BLaER1 treated with 17β-estradiol and CSF1 and Interleukin-3, amounts not matched to agents 10 nM and 100 nM (cell line): ENCODE measurements around the gene FBXW8.
A peak's percentile ranks its signal among the peaks of the same experiment; 100 is the strongest.

ENCODE experiments used
- H3K27ac ChIP-seq, 11 experiments: shearing (Covaris generic); formaldehyde crosslinking; 2 replicates each; pipeline ENCODE4 v1.8.1; 2022
- H3K27me3 ChIP-seq, 11 experiments: shearing (Covaris generic); formaldehyde crosslinking; 2 replicates each; pipeline ENCODE4 v1.8.1; 2022
- H3K36me3 ChIP-seq, 11 experiments: shearing (Covaris generic); formaldehyde crosslinking; 2 replicates each; pipeline ENCODE4 v1.8.1; 2022
- H3K4me1 ChIP-seq, 10 experiments: shearing (Covaris generic); formaldehyde crosslinking; 2 replicates each; pipeline ENCODE4 v1.8.1; 2022
- H3K4me2 ChIP-seq, 11 experiments: shearing (Covaris generic); formaldehyde crosslinking; 2 replicates each; pipeline ENCODE4 v1.8.1; 2022
- H3K4me3 ChIP-seq, 10 experiments: shearing (Covaris generic); formaldehyde crosslinking; 2 replicates each; pipeline ENCODE4 v1.8.1; 2022
- H3K9ac ChIP-seq, 11 experiments: shearing (Covaris generic); formaldehyde crosslinking; 2 replicates each; pipeline ENCODE4 v1.8.1; 2022
- H3K9me3 ChIP-seq, 11 experiments: shearing (Covaris generic); formaldehyde crosslinking; replicated peaks in 1 of 11; 2 replicates each; pipeline ENCODE4 v1.8.1; 2022
- H4K20me1 ChIP-seq, 11 experiments: shearing (Covaris generic); formaldehyde crosslinking; 2 replicates each; pipeline ENCODE4 v1.8.1; 2022
- Cebpa-rat ChIP-seq, 11 experiments: shearing (Covaris generic); IDR thresholded peaks; 2 replicates each; pipeline ENCODE4 v1.8.1; 2022

FBXW8 gene

DNA sequence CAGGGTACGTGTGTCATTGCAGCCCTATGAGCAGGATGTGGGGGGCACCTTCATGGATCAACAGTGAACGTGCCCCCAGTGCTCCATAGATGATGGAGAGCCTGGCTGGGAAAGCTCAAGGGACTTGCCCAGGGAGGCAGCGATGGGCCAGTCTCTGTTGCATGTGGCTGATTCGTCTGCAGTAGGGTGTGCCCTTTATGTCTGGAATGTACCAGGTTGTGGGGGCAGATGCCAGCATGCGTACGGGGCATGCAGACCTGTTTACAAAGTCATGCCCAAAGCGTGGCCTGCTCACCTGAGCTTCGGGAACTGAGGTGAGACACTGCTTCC is 116.1 kb downstream of the FBXW8 start:
- no peak overlapping the region for H3K4me3 ChIP-seq
- no peak overlapping the region for H3K9ac ChIP-seq
- H3K4me2 ChIP-seq = no peak overlapping the region
- peaks cover 0 to under 1% (median 0%) of the 10 kb centered on the region in 11 experiments; a peak in 2 of 22 replicates for H3K27me3 ChIP-seq
- H3K27ac ChIP-seq = peak overlapping the region in 1 of 11 experiments; percentile 59; a peak in 3 of 22 replicates
- H3K36me3 ChIP-seq = peaks cover 66 to 94% (median 82%) of the 10 kb centered on the region in 11 experiments
- peaks cover 5 to 17% (median 13%) of the 10 kb centered on the region in 10 experiments; a peak in 17 of 20 replicates for H3K4me1 ChIP-seq
- peaks cover 0 to 17% (median 0%) of the 10 kb centered on the region in 11 experiments; a peak in 3 of 22 replicates for H4K20me1 ChIP-seq
- TF ChIP-seq Cebpa-rat (IDR thresholded peaks at IDR 0.05) = no peak
- no peaks in the 10 kb centered on the region for H3K9me3 ChIP-seq

- Histone ChIP-seq H3K36me3 (peaks cover 66 to 89% (median 76%) of the 10 kb centered on the region in 11 experiments), H3K9ac (no peak overlapping the region), H3K27ac (peak overlapping the region in 1 of 11 experiments; percentile 10; a peak in 2 of 22 replicates), H3K27me3 (peaks cover 0 to 7% (median 0%) of the 10 kb centered on the region in 11 experiments; a peak in 8 of 22 replicates), H3K4me2 (no peak overlapping the region), H4K20me1 (peaks cover 0 to 12% (median 0%) of the 10 kb centered on the region in 11 experiments; a peak in 3 of 22 replicates), H3K4me1 (peaks cover 5 to 23% (median 19%) of the 10 kb centered on the region in 10 experiments; a peak in 19 of 20 replicates), H3K9me3 (no peaks in the 10 kb centered on the region), H3K4me3 (no peak overlapping the region)
- no peak for TF ChIP-seq Cebpa-rat (IDR thresholded peaks at IDR 0.05)
Observed at GRCh38 chr12:117027251-117028086, 116.7 kb downstream of the FBXW8 start.

- TF ChIP-seq Cebpa-rat (IDR thresholded peaks at IDR 0.05) = no peak
- Histone ChIP-seq H3K4me2 (no peak overlapping the region), H4K20me1 (peaks cover 0 to 10% (median 0%) of the 10 kb centered on the region in 11 experiments; a peak in 3 of 22 replicates), H3K9me3 (no peaks in the 10 kb centered on the region), H3K27ac (peak overlapping the region in 2 of 11 experiments; percentile 9 to 24; a peak in 1 of 22 replicates), H3K4me1 (peaks cover 13 to 31% (median 26%) of the 10 kb centered on the region in 10 experiments), H3K27me3 (peaks cover 4 to 15% (median 7%) of the 10 kb centered on the region in 11 experiments; a peak in 20 of 22 replicates), H3K36me3 (peaks cover 60 to 81% (median 69%) of the 10 kb centered on the region in 11 experiments), H3K4me3 (no peak overlapping the region), H3K9ac (no peak overlapping the region)
Observed at GRCh38 chr12:117028254-117028653, 117.5 kb downstream of the FBXW8 start.

DNA sequence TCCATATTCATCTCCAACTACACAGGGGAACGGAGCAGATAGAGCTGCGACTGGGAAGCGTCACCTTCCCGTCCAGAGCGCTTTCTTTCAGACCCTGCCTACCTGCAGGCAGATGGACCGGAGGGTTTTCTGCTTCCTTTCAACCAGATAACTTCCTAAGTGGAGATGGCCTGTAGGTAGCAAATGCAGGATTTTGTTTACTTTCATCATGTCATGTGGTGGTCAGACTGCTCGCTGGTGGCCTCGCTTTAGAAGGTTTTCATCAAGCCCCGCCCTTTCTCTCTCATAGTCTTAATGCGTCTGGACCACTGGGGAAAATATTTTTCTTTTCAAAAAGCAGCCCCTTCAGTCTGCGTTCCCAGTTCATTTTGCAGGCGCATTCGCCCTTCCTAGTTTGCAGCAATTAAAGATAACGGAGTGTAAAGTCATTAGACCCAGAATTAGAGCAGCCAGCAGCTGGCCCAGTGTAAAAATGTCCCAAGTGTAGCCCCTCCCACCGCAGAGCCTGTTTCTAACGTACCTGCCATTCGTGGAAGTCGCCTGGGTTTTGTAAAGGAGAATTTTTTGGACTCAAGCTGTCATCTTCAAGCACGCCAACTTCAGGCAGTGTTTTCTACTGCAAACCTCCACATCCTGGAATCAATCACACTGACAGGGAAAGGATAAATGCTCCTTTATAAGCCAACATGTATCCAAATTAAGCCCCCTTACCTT is 119.6 kb downstream of the FBXW8 start:
- no peak for TF ChIP-seq Cebpa-rat (IDR thresholded peaks at IDR 0.05)
- Histone ChIP-seq H3K4me3 (no peak overlapping the region), H3K27ac (no peak overlapping the region), H3K9ac (no peak overlapping the region), H3K4me2 (no peak overlapping the region), H3K9me3 (no peaks in the 10 kb centered on the region), H4K20me1 (peaks cover 0 to 6% (median 0%) of the 10 kb centered on the region in 11 experiments; a peak in 1 of 22 replicates), H3K4me1 (peaks cover 29 to 52% (median 45%) of the 10 kb centered on the region in 10 experiments), H3K36me3 (peaks cover 40 to 60% (median 49%) of the 10 kb centered on the region in 11 experiments), H3K27me3 (peaks cover 12 to 35% (median 22%) of the 10 kb centered on the region in 11 experiments; a peak in 21 of 22 replicates)

DNA sequence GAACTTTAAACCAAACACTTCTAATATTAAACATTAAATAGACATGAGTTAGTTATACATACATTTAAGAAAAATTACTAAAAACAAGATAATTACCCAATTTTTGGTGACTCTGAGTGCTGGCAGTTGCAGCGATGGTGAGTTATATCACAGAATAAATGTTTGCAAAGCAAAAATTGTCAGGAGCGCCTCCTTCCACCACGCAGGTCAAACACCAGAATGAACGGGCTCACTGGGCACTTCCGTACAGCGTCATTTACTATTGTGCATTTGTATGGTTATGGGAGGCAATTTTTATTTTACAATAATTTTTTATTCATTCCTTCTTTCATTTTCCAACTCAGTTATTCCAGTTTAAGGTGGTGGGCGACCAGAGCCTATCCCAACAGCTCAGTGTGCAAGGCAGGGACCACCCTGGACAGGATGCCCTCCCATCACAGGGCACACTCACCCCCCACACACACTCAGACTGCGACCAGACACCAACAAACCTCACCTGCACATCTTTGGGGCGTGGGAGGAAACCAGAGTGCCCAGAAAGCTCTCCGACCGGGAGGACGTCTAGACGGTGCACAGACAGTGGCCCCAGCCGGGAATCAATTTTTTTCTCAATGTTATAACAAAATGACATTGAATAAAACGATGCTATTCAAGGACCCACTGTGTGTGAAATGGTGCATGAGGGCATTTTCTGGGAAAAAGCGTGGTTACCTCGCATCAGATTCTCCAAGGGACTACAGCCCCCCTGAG is 121.3 kb downstream of the FBXW8 start:
- no peak for TF ChIP-seq Cebpa-rat (IDR thresholded peaks at IDR 0.05)
- H3K4me2 ChIP-seq = peak overlapping the region; percentile 65 to 97 (median 86)
- H3K9ac ChIP-seq = peak overlapping the region in 5 of 11 experiments; percentile 9 to 56 (median 34); a peak in 5 of 22 replicates
- H3K4me1 ChIP-seq = peaks cover 26 to 62% (median 58%) of the 10 kb centered on the region in 10 experiments
- peaks cover 0 to 6% (median 0%) of the 10 kb centered on the region in 11 experiments; a peak in 1 of 22 replicates for H4K20me1 ChIP-seq
- H3K36me3 ChIP-seq = peaks cover 30 to 46% (median 40%) of the 10 kb centered on the region in 11 experiments
- peak overlapping the region in 2 of 11 experiments; percentile 24 to 51; a peak in 2 of 22 replicates for H3K27ac ChIP-seq
- peaks cover 12 to 52% (median 22%) of the 10 kb centered on the region in 11 experiments; a peak in 21 of 22 replicates for H3K27me3 ChIP-seq
- no peaks in the 10 kb centered on the region for H3K9me3 ChIP-seq
- H3K4me3 ChIP-seq = no peak overlapping the region; a peak in 1 of 20 replicates

GRCh38 chr12:117032593-117033381 is 122.0 kb downstream of the FBXW8 start:
- no peak for TF ChIP-seq Cebpa-rat (IDR thresholded peaks at IDR 0.05)
- Histone ChIP-seq H3K4me2 (peak overlapping the region; percentile 65 to 97 (median 86)), H3K27ac (peak overlapping the region in 5 of 11 experiments; percentile 8 to 55 (median 24); a peak in 9 of 22 replicates)

More at GRCh38 chr12:117032593-117033381, 122.0 kb downstream of the FBXW8 start:
- H3K36me3 ChIP-seq = peaks cover 22 to 38% (median 32%) of the 10 kb centered on the region in 11 experiments
- peak overlapping the region in 9 of 11 experiments; percentile 0 to 57 (median 34); a peak in 14 of 22 replicates for H3K9ac ChIP-seq
- H4K20me1 ChIP-seq = peaks cover 0 to 6% (median 0%) of the 10 kb centered on the region in 11 experiments; a peak in 1 of 22 replicates
- peak overlapping the region in 2 of 10 experiments; percentile 0 to 17; a peak in 2 of 20 replicates for H3K4me3 ChIP-seq
- H3K27me3 ChIP-seq = peaks cover 12 to 52% (median 22%) of the 10 kb centered on the region in 11 experiments; a peak in 21 of 22 replicates
- H3K9me3 ChIP-seq = no peaks in the 10 kb centered on the region
- H3K4me1 ChIP-seq = peaks cover 27 to 69% (median 66%) of the 10 kb centered on the region in 10 experiments
